C4-2B (cell line): ENCODE data around the gene PTRH2.

Experiments
- CTCF ChIP-seq: fragments of 450-650 bp; conservative IDR thresholded peaks from 2 replicates; pipeline ENCODE4 v1.5.1; 2017; ENCODE audit warnings: mild to moderate bottlenecking
- ZFX ChIP-seq: fragments of 450-650 bp; IDR thresholded peaks from 2 replicates; pipeline ENCODE4 v1.6.1; 2017

- no peak for TF ChIP-seq CTCF
- no peak for TF ChIP-seq ZFX
Measured at GRCh38 chr17:59748591-59748990, 41.4 kb upstream of the PTRH2 start.
